GM19023 (cell line): ENCODE results near the gene RETREG2.

ENCODE experiments used
- ATAC-seq: cut with Tn5 transposase; IDR thresholded peaks from one replicate; pipeline ENCODE4 v1.9.1; 2021; ENCODE audit warnings: mild to moderate bottlenecking, moderate library complexity; ENCODE audit not compliant: unreplicated experiment

RETREG2 gene

DNA sequence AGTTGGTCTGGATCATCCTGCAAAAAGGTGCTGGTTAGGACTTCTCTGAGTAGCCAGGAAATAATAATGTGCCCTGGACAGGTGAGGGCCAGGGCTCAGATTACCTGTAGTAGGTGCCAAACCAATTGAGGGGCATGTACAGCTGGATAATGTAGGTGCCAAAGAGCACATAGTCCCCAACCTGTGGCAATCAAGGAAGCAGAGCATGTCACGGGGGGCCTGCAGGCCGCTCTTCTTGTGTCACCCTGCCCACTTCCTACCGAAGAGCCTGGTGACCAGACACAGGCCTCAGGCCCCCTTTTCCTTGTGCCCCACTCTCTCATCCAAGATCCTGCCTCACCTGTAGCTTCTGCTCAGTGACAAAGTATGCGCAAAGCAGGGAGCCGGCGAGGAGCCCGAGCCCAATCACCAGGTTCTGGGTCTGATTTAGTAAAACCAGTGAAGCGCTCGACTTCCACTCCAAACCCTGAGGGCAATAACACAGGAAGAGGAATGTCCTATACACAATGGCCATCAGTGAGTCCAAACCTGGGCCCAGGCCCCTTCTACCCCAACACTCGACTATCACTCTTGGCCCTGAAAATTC is 35.5 kb downstream of the RETREG2 start:
- ATAC-seq, result no peak

DNA sequence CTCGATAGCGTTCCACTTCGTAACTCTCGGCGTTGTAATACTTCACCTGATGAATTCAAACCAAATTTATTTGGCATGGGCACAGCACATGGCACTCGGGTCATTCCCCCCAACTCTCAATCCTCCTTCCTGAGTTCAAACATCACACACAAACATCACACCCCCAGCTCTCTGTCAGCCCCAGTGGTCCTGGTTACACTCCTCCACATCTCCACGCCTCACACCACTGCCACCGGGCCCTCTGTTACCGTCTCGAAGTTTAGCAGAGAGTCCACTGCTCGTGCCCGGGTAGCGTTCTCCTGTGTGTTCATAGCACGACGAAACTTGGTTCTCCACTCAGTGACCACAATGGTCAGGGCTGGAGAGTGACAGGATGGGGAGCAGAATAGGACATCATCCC is 36.1 kb downstream of the RETREG2 start:
- ATAC-seq, result no peak

DNA sequence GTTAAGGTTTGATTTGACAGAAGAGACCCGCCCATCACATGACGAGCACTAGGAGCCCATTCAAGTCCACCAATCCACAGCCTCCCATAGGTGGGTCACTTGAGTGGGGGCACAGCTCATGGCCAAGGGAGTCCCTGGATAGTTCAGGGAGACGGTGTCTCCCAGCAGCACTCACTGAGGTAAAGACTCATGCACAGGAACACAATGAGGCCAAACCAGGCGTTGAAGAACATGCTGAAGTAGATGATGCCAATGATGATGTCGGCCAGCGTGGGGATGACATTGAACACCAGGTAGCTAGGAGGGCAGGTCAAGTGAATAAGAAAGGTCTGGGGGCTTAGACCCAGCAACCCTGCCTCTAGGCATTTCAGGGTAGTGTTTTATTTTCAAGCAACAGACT is 36.7 kb downstream of the RETREG2 start:
- ATAC-seq, result no peak

DNA sequence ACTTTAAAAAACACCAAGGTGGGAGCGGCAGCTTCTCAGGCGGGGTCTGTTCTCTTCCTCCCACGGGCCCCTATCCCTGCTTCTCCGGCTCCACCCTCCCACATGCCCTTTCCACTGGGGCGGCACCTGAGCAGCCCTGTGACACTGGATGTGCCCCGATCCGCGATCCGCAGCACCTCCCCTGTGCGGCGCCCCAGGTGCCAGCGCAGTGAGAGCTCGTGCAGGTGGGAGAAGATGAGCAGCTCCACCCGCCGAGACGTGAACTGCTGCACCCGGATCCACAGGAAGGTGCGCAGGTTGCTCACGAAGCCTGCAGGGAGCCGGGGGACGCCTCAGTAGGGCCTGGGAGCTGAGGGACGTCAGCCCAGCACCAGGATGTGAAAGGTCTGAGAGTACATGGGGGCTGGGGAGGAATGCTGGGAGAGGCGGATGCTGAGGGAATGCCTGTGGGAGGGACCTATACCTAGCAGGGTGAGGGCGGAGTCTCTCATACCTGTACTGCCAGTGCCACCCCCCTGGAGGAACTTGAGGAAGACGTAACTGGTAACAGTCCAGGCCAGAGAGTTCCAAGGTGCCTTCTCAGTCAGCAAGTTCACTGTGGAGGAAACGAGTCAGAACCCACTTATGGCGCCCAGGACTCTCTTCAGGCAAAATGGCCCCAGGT is 37.9 kb downstream of the RETREG2 start:
- ATAC-seq, result no peak

DNA sequence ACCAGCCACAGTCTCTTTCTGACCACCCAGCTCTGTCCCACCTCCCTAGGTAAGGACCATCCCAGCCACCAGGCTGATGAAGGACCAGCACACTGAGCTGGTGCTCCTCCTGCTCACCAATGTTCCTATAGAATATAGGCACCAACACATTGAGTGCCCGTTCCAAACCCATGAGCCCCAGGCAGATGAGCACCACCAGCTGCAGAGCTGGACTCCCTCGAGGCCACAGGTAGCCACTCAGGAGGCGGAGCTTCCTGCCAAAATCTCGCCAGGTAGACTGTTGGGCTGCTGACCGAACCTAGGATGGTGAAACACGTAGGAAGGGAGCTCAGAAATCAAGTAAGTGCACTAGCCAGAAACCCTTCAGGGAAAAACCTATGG is 38.5 kb downstream of the RETREG2 start:
- no peak for ATAC-seq

DNA sequence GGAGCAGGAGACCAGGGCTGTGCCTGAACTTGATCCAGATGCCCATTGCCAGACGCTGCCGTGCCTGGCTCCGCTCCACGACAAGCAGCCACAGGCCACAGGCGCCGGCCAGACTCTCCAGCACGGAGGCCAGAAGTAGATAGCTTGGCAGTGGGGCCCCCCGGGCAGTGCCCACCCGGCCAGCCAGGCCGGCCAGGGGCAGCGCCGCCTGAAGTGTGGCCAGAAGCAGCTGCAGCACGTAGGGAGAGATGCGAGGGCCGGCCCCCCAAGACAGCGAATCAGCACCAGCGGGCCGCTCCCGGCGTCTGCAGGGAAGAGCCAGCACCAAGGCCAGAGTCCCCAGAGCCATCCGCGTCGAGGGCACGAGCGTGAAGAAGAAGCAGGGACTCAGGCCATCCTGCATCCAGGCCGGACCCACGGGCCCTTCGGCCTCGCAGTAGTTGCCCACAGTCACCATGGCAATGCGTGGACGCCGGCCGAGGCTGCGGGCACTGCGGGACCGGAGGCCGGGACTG is 40.2 kb downstream of the RETREG2 start:
- ATAC-seq, result peak; percentile 34

DNA sequence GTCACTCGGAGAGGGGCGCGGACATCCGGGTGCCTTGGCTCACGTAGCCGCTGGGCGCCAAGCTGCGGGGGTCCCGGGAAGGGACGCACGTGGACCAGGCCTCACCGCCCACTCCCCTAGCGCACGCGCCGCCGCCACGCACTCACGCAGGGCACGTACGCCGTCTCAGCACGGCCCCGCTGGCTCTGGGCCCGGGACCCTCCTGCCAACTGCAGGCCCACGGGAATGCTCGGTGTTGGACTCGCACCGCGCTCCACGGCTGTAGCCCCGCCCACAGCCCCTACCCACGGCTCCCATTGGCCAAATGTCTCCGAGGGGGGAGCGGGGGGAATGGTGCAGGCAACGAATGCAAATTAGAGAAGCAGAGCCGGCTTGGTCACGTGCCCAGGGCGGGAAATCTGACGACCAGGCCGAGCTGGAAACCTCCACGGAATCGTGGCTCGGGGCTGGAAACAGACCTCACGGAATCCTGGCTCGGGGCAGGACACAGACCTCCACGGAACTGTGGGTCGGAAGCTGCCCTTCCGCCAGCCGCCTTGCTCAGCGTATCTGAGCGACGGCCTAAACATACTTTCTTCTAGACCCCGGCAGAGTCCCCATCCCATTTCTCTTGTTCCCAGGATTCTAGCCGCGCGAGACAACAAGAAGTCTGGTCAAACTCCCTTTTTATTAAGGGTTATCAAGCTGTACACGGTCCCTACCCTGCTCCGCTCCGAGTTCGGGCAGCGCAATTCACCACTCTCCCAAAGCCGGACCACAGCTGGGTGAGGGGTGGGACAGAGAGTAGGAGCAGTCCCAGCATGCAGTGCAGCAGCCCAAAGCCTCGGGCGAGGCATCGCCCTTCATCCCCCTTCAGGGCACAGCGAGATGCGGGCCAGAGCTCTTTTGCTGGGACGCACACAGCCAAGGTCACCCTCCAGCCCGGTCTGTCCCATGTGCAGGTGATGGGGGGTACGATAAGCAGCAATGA is 40.9 kb downstream of the RETREG2 start, which contains the start of gene ABCB6:
Gene ABCB6 (minus strand): TSS at position 227 of the 970 bp plus-strand sequence. CDS start 285 bp downstream, outside the sequence.
- ATAC-seq, result peak; percentile 78

DNA sequence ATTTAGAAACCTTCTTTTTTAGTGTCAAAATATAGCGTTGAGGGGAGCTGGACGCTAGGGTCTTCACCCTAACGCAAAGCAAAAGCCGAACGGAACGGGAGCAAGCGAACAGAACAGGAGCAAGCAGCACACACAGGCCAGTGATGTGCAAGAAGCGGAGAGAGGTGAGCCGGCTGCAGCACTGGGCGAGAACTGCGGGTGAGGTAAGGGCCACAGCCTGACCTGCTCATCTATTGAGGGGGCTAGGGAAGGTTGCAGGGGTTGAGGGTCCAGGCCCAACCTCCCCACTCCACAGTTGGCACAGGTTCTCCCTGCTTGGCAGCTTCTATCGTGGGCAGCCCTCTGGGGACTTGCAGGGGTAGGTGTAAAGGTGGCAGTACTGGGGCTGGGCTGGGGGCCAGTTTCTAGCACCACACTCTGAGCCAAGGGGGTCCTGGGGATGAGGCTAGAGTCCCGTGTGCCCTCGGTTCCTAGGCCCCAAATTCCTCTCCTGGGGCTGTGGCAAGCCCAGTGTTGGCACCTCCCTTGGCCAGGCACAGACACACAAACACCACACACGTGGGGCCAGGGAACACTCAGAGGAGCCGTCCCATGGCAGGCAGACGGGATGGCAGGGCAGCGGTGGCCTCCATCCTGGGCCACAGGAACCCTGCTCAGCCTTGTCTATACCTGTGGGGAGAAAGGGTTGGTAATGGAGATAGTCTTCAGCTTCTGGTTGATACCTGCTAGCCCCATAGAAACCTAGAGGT is 41.9 kb downstream of the RETREG2 start:
- no peak for ATAC-seq

DNA sequence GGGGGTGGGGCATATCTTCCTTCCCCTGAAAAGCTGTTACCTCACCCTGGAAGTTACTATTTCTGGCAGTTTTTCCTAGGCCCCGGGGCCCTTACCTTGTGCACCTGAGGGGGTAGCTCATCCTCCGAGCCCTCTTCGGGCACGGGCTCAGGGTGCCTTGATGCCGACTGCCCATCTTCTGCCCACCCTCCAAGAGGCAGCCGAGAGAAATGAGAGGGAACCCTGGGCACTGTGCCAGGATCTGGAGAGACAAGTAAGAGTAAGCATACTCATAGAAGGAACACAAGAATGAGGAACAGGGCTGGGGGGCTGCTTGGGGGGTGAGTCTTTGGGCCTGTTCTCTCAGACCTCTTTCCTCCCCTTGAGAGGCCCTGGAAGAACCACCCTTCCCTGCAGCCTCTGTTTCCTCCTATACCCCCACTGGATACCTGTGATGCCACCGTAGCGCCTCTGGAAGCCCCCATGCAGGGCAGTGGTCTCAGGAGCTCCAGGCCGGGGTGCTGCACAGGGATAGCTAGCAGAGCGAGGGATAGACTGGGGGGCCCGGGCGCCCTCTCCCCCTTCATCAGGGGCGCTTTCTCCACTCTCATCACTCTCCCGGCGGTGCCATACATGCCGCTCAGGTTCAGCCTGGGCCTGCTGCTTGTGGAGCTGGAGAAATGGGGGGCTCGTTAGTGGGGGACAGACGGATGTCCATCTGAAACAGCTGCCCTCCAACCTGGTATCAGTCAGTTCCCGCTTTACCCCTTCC is 42.8 kb downstream of the RETREG2 start:
- no peak for ATAC-seq

DNA sequence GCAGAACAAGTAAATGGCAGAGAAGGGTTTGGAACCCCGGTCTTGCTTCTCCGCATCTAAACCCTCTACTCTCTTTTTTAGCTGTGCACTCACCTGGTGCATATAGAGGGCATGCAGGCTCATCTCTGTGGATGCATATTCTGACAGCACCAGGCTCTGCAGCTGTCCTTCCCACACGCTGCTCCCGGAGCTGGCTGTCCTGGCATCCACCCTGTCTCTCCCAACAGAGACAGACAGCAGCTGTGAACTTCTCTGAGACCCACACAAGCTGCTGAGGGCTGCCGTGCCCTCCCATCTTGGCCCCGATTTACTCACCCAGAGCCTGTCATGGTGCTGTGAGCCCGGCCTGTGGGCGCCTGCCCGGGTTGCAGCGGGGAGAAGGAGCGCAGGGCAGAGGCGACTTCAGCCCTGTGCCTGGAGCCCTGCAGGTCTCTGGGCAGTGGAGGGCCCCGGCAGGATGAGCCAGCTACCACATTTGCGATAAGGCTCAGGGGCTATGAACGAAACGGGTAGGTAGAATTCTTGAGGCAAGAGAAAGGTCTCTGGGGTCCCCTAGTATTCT is 44.0 kb downstream of the RETREG2 start:
- ATAC-seq, result no peak

DNA sequence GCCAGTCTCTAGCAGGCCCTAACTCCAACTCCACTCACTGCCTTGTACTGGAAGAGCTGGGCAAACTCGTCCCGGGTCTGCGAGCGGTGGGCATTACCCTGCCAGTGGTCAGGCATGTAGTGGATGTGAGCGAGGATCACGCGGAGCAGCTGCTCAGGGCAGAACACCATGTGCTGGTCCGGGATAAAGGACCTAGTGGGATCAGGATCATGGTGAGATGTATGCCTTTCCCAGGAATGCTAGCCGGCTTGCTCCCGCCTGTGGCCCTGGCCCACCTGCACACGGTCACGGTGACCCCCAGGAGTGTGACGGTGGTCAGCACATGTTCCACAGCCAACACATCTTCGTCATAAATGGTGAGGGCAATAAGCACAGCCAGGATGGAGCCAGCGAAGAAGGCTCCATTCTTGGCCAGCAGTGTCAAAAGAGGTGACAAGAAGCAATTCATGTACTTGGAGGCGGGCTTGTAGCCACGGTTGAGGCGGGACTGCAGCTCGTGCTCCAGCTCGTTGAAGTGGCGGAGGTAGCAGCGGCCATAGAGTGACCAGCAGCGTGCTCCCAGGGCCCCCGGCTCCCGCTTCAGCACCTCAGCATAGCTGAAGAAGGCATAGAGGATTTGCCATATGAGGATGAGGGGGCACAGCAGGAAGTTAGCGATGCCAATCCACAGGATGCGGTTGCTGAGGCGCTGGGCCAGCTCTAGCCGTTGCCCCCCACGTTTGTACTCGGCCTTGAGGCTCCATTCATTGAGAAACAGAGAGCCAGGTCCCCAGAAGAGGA is 45.9 kb downstream of the RETREG2 start:
- no peak for ATAC-seq

DNA sequence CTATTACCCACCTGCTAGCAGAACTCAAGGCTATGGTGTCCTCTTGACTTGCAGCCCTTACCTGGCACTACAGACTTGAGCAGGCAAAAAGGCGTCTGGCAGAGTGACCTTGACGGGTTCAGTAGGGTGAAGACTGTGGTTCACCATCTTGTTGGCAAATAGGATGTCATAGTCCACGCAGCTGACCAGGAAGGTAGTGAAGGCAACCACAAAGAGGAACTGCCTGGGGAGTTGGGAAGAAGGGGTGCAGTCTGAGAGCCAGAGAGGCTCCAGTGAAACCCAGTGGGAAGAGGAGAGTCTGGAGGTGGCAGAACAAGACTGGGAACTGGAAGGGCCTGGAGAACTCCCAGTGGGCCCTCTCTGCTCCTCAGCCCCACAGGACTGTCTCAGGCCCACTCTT is 47.3 kb downstream of the RETREG2 start:
- no peak for ATAC-seq

DNA sequence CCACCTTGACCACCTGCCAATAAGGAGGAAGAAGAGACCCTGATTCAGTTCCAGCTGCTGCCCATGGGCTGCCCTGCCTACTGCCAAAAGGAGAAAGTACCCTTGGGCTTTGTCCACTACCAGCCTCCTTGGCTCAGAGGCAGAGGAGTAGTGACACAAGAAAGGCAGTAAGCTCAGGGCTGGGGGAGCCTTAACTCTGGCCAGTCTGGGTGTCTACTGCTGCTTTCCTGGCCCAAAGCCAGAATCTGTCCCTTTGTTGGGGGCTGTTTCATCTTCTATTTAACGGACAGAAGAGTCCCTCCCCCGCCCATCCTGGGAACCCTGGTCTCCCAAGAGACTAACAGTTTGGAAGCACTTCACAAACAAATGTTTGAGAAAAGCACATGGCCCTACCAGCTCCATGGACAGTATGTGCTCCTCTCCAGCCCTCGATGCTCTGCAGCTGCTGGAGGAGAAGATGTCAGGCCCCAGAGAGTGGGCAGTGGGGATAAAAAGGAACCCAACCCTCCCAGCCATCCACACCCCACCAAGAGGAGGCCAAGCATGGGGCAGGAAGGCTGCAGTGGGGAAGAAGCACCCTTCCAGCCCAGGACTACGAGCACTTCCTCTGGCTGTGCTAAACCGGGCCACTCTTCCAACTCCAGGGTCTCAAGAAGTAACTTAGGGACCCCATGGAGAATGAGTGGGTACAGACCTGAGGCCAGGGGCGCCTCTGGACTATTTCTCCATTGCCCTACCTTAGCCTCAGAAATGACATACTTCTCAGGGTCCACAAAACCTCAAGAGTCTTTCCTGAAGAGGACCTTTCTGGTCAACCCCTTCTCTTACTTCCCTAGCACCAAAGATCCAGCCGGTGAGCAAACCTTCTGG is 50.2 kb downstream of the RETREG2 start:
- no peak for ATAC-seq

DNA sequence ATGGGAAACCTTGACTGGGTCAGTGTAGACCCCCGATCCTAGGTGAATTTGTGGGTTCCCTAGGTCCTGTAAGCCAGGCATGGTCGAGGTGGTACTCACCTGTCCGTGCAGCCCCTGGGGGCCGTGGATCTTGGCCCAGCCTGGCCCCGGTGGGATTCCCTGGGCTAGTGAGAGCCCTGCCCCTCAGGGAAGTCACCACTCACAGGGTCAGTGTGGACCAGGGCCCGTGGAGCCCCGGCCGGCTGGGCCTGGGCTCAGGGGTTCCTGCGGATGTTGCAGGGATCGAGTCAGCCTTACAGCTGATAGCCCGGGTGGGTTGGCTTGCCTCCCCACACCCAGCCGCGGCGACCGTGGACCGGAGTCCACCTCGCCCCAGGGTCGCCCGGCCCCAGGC is 50.8 kb downstream of the RETREG2 start:
- ATAC-seq, result peak; percentile 22

DNA sequence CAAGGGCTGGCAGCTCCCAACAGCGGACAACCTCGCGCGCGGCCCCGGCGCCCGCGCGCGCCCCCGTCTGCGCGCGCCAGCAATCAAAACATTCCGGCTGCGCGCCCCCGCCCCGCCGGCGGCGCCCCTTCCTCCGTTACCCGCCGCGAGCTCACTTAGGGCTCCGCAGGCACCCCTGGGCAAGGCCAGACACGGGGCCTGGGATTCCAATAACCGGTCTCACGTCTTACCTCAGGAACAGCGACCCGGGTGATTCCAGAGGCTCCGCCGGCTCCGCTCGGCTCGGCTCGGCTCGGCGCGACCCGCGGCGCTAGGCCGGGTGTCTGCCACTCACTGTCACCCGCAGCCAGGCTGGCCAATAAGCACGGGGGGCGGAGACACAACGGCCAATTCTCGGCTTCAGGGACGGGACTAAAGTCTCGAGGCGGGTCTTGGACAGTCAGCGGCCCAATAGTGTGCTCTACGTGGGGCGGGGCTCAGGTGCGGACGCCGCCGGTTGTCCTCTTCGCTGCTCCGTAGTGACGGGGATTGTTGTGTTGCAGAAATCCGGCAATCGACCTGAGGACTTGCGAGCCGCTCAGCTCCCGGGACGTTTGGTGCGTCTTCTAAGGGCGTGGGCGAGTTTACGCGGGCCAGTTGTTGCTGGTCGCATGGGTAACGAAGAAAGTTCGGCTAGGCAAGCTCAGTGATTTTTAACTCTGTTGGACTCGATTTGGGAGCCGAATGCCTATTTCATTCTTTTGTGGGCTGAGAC is 51.4 kb downstream of the RETREG2 start, which contains the start of the genes ANKZF1 and ATG9A:
Gene ANKZF1 (plus strand): TSS at position 502 of the 754 bp plus-strand sequence. CDS start 452 bp downstream, outside the sequence.
Gene ATG9A (minus strand): TSS at position 332 of the 754 bp plus-strand sequence. CDS start 1,612 bp downstream, outside the sequence.
- peak; percentile 98 for ATAC-seq

DNA sequence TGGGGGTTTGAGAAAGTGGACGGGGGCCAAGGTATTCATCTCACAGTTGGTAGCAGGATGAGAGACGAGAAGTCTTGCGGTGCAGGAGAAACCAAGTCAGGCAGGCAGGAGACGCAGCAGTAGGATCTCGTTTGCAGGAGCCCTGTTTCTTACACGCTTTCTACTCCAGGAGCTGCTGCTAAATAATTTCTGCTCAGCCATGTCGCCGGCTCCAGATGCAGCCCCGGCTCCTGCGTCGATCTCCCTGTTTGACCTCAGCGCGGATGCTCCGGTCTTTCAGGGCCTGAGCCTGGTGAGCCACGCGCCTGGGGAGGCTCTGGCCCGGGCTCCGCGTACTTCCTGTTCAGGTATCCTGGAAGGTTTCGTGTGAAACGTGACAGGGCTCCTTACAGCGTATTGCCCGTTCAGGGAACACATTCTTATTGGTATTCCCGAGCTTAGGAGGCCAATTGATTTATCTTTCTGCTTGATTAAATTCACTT is 52.0 kb downstream of the RETREG2 start:
- no peak for ATAC-seq

DNA sequence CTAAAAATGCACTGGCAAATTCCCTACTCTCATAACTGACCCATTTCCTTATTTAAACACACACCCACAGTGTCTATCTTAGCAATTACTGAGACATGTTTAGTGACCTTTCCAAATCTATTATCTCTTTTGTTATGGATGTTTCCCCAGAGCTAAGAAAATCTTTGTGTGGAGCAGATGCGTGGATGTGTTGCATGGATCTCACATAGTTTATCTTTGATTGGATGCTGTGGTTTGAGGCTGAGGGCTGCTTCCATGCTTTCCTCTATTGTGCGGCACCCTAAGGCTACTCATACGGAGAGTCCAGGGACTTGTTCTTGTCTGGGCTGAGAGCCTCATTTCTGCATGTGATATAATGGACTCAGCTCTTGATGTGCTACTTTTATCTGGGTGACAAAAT is 56.3 kb downstream of the RETREG2 start:
- ATAC-seq, result no peak
